ENCODE data around the gene TMEM63A.

TMEM63A gene

DNA sequence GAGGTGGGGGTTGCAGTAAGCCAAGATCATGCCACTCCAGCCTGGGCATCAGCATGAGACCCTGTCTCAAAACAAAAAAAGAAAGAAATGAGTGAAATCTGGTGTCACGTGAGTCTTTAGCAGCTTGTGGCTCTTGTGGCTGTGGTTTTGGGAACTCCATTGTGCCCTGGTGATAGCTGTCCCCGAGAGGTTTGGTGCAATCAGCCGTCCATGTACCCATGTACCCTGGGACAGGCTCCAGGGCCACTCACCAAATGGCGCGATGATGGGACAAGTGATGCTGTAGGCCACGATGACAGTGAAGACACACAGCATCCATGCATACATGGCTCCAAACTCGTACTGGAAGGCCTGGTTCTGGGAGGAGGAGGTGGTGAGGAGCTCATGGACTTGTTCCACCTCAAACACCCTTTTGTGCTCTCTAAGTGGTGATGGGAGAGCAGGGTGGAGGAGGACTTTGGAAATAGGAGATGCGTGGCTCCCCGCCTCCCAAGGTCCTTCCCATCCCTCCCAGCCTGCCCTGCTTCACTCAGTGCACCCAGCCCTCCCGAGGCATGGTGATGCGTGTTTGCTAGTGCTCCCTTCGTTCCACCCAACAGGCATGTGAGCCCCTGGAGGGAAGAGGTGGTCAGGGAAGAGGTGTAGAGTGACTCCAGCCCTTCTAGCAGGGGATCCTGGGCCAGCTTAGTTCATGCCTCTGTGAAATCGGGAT lies 29.6 kb downstream of the TMEM63A start:
- no peak overlapping the region for H3K27ac ChIP-seq (ENCODE audit: low read length)
- H3K36me3 ChIP-seq (ENCODE audit: control insufficient read depth, insufficient read depth, low read length): peaks cover 26% of the 10 kb centered on the region
- H3K4me1 ChIP-seq (ENCODE audit: control insufficient read depth, insufficient read depth, low read length): no peaks in the 10 kb centered on the region
- H3K27me3 ChIP-seq (ENCODE audit: control insufficient read depth, insufficient read depth, low read length): no peaks in the 10 kb centered on the region
- whole genome bisulfite sequencing (ENCODE audit: insufficient coverage, insufficient read length): no CpG with 5 or more reads among the region's 13 CpGs
- DNase-seq (ENCODE audit: low read depth, low spot score): no peak
- H3K4me3 ChIP-seq (ENCODE audit: low read length): no peak overlapping the region
- H3K9me3 ChIP-seq (ENCODE audit: control insufficient read depth, insufficient read depth, low read length): no peaks in the 10 kb centered on the region

DNA sequence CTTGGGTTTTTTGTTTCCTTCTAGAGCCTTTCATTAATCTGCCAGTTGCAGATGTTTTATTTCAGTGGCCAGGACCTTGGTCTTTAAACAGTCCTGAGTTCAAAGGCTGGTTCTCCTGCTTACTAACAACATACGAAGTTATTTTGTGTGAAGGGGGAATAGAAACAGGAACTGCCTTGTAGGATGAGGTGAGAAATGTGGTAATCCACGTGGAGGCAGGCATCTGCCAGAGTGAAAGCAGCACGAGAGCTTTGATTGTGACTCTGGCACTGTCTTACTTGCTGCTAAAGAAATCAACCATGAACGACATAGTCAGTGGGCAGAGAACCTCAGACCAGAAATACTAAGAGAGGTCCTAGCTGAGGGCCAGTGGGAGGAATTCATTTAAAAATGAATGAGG lies 30.4 kb downstream of the TMEM63A start:
- no peak for DNase-seq (ENCODE audit: low read depth, low spot score)
- H3K27ac ChIP-seq (ENCODE audit: low read length): no peak overlapping the region
- H3K27me3 ChIP-seq (ENCODE audit: control insufficient read depth, insufficient read depth, low read length): no peaks in the 10 kb centered on the region
- WGBS (ENCODE audit: insufficient coverage, insufficient read length): no CpG with 5 or more reads among the region's 4 CpGs
- H3K4me1 ChIP-seq (ENCODE audit: control insufficient read depth, insufficient read depth, low read length): no peaks in the 10 kb centered on the region
- H3K9me3 ChIP-seq (ENCODE audit: control insufficient read depth, insufficient read depth, low read length): no peaks in the 10 kb centered on the region
- H3K4me3 ChIP-seq (ENCODE audit: low read length): no peak overlapping the region
- H3K36me3 ChIP-seq (ENCODE audit: control insufficient read depth, insufficient read depth, low read length): peaks cover 28% of the 10 kb centered on the region

DNA sequence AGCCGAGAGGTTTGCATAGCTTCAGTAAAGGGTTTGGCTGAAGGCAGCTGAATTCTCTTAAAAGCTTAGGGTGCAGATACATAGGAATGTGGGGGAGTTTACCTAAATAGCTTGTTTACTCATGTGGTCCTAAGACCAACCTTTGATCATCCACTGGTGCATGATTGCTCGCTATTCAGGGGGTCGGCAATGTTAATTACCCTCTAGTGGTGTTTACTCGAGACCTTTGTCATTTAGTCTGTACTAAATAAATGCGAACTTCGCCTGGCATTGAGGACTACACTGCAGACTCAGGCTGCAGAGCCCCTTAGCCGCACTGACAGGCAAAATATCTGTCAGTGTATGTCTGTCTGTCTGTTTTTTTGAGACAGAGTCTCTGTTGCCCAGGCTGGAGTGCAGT lies 31.8 kb downstream of the TMEM63A start:
- Histone ChIP-seq H3K9me3 (ENCODE audit: control insufficient read depth, insufficient read depth, low read length) (no peaks in the 10 kb centered on the region), H3K27ac (ENCODE audit: low read length) (no peak overlapping the region), H3K36me3 (ENCODE audit: control insufficient read depth, insufficient read depth, low read length) (peaks cover 33% of the 10 kb centered on the region)

DNA sequence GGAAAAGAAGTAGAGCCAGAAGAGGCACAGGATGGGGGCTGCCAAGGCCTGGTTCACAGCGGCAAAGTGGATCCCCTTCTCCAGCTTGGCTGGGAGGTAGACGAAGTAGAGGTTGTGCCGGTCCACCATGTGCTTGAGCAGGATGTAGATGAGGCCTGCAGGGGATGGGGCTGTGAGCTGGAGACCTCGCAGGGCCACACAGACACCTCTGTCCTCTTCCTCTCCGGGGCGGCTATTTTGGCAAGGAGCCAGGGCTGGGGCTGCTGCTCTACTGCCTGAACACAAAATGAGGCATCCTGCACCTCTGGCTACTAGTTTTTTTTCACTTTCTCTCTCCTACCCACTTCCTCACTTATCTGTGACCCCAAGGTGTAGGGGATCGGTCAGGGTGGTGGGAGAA lies 32.3 kb downstream of the TMEM63A start:
- Histone ChIP-seq H3K27me3 (ENCODE audit: control insufficient read depth, insufficient read depth, low read length) (no peaks in the 10 kb centered on the region), H3K36me3 (ENCODE audit: control insufficient read depth, insufficient read depth, low read length) (peaks cover 33% of the 10 kb centered on the region), H3K27ac (ENCODE audit: low read length) (no peak overlapping the region), H3K4me3 (ENCODE audit: low read length) (no peak overlapping the region), H3K9me3 (ENCODE audit: control insufficient read depth, insufficient read depth, low read length) (no peaks in the 10 kb centered on the region), H3K4me1 (ENCODE audit: control insufficient read depth, insufficient read depth, low read length) (peaks cover 6% of the 10 kb centered on the region)
- no CpG with 5 or more reads among the region's 7 CpGs for WGBS (ENCODE audit: insufficient coverage, insufficient read length)
- no peak for DNase-seq (ENCODE audit: low read depth, low spot score)

More for the DNA sequence above, 31.8 kb downstream of the TMEM63A start:
- H3K27me3 ChIP-seq (ENCODE audit: control insufficient read depth, insufficient read depth, low read length): no peaks in the 10 kb centered on the region
- no peak overlapping the region for H3K4me3 ChIP-seq (ENCODE audit: low read length)
- DNase-seq (ENCODE audit: low read depth, low spot score): no peak
- no CpG with 5 or more reads among the region's 7 CpGs for WGBS (ENCODE audit: insufficient coverage, insufficient read length)
- H3K4me1 ChIP-seq (ENCODE audit: control insufficient read depth, insufficient read depth, low read length): peaks cover 5% of the 10 kb centered on the region

DNA sequence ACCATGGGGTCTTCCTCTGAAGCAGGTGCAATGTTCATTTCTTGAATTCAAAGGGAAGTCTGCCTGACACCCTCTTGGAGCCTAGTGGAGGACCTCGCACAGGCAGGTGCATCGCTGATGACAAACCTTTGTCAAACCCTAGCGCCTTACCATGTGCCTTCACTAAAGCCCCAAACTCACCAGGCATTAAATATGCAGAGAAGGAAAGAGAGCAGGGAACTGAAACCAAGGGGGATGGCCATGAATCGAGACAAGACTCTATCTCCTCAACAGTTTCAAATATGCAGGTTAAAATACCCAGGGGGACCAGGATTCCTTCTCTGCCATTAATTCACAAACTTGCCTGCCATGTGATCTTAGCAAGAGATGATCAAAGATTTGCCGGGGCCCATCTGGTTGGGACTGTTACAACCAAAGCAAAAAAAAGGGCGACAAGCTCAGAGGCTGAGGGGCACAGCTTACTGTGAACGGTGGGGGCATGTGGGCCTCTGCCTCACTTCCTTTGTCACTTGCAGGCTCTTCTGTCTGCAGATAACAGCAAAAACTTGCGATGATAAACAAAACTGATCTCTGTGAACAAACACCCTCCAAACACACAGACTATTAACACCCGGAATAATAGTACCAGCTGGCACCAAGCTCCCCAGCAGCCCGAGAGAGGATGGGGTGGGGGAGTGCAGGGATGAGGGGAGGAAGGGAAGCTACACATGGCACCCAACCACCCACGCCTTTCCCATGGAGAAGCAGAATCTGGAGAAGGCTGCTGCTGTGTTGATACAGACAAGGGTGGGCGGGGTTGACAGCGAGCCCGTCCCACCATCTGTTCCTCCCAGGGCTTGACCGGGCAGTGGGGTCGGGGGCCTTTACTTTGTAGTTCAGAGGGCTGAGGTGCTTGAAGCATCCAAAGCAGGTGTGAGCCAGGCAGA lies 33.9 kb downstream of the TMEM63A start:
- no peaks in the 10 kb centered on the region for H3K9me3 ChIP-seq (ENCODE audit: control insufficient read depth, insufficient read depth, low read length)
- H3K27ac ChIP-seq (ENCODE audit: low read length): no peak overlapping the region
- no peaks in the 10 kb centered on the region for H3K27me3 ChIP-seq (ENCODE audit: control insufficient read depth, insufficient read depth, low read length)
- H3K36me3 ChIP-seq (ENCODE audit: control insufficient read depth, insufficient read depth, low read length): peaks cover 29% of the 10 kb centered on the region
- peaks cover 6% of the 10 kb centered on the region for H3K4me1 ChIP-seq (ENCODE audit: control insufficient read depth, insufficient read depth, low read length)
- no peak overlapping the region for H3K4me3 ChIP-seq (ENCODE audit: low read length)
- no peak for DNase-seq (ENCODE audit: low read depth, low spot score)
- WGBS (ENCODE audit: insufficient coverage, insufficient read length): no CpG with 5 or more reads among the region's 16 CpGs

DNA sequence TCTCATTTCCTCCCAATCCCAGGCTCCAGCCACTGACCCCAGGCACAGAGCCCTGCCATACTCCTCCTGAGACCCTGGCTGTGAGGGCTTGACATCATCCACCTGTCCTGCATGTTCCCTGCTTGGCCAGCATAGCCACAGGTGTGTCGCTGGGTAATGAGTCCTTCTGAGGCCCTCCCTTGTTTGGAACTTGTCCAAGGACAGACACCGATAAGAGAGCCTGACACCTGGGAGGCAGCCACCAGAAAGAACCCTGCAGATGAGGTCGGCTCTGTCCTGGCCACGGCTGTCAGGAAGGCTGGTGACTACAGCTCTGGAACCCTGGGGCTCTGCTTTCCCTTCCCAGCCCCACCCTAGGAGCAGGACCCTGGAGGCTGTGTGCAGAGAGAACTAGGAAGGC lies 34.6 kb downstream of the TMEM63A start:
- no peak overlapping the region for H3K27ac ChIP-seq (ENCODE audit: low read length)

DNA sequence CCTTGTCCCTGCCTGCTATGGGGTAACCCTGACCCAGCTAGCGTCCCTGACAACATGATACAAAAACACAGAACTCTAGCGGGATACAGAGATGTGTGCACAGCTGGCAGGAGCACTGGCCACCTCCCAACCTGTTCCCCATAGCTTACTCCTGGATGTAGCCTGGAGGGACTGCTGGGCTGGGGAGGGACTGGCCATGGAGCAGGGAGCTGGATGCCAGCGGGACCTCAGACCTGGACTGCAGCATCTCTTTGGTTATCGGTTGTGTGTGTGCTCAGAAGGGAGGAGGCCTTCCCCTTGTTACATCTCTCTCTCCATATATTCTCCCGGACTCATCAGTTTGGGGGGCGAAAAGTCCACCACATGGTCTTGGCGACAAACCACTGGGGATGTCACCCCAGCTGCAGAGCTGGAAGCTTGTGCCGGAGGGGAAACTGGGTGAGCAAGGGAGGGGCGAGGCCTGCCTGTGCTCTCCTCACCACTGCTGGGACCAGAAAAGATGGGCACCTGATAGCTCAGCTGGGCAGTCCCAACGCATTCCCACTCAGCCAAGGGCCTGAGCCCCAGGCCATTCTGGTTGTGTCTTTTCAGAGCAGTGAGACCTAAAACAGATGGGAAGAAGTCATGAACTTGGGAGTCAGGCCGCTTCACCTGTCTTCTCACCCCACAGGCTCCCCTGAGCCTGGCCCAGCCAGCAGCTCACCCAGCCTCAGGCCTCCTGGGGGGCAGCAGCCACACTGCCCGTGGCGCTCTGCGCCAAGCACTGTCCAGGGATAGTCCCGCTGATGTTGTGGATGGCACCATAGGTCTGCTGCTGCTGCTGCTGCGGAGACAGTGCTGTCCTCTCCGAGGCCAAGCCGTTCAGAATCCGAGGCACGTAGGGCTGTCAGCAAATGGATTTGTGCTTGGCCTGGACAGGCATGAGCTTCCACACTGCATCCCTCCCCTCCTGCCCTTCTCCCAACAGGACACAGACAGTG lies 35.6 kb downstream of the TMEM63A start:
- H3K27me3 ChIP-seq (ENCODE audit: control insufficient read depth, insufficient read depth, low read length): no peaks in the 10 kb centered on the region
- H3K4me3 ChIP-seq (ENCODE audit: low read length): no peak overlapping the region
- H3K4me1 ChIP-seq (ENCODE audit: control insufficient read depth, insufficient read depth, low read length): peaks cover 6% of the 10 kb centered on the region
- DNase-seq (ENCODE audit: low read depth, low spot score): no peak
- no CpG with 5 or more reads among the region's 20 CpGs for WGBS (ENCODE audit: insufficient coverage, insufficient read length)
- no peaks in the 10 kb centered on the region for H3K9me3 ChIP-seq (ENCODE audit: control insufficient read depth, insufficient read depth, low read length)
- H3K36me3 ChIP-seq (ENCODE audit: control insufficient read depth, insufficient read depth, low read length): peaks cover 26% of the 10 kb centered on the region
- H3K27ac ChIP-seq (ENCODE audit: low read length): no peak overlapping the region

More for the DNA sequence above, 34.6 kb downstream of the TMEM63A start:
- Histone ChIP-seq H3K4me1 (ENCODE audit: control insufficient read depth, insufficient read depth, low read length) (peaks cover 6% of the 10 kb centered on the region), H3K27me3 (ENCODE audit: control insufficient read depth, insufficient read depth, low read length) (no peaks in the 10 kb centered on the region), H3K9me3 (ENCODE audit: control insufficient read depth, insufficient read depth, low read length) (no peaks in the 10 kb centered on the region), H3K4me3 (ENCODE audit: low read length) (no peak overlapping the region), H3K36me3 (ENCODE audit: control insufficient read depth, insufficient read depth, low read length) (peaks cover 27% of the 10 kb centered on the region)
- no peak for DNase-seq (ENCODE audit: low read depth, low spot score)
- no CpG with 5 or more reads among the region's 4 CpGs for WGBS (ENCODE audit: insufficient coverage, insufficient read length)

DNA sequence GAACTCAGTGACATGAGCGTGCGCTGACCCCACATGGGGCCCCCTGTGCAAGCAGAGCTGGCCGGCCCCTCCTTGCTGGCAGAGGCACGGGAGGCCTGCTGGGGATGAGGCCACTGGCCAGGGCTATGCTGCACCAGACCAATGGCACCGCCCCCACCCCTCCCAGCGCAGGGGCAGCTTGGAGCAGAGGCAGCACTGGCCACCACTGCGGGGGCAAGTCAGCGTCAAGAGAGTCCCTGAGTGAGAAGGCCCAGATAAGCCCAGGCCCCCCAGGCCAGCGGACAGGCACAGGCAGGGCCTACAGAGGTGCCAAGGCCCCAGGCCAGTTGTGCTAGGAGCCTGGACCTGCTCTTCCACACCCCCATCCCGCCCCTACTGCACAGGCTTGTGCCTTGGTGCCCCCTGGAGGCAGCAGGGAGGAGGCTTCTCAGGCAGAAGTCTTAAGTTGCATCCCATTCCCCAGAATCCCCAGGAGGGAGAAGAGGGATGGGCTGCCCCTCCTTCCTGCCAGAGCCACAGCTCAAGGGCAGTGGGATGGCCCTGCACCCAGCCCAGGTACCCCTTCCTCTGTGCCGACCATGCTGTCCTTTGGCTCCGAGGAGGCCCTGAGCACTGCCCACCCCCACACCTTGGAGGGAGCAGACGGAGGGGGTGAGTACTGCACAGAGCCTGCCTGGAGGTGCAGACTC lies 36.5 kb downstream of the TMEM63A start:
- Histone ChIP-seq H3K4me1 (ENCODE audit: control insufficient read depth, insufficient read depth, low read length) (peaks cover 6% of the 10 kb centered on the region), H3K4me3 (ENCODE audit: low read length) (no peak overlapping the region), H3K27me3 (ENCODE audit: control insufficient read depth, insufficient read depth, low read length) (no peaks in the 10 kb centered on the region), H3K36me3 (ENCODE audit: control insufficient read depth, insufficient read depth, low read length) (peaks cover 22% of the 10 kb centered on the region), H3K27ac (ENCODE audit: low read length) (no peak overlapping the region), H3K9me3 (ENCODE audit: control insufficient read depth, insufficient read depth, low read length) (no peaks in the 10 kb centered on the region)
- WGBS (ENCODE audit: insufficient coverage, insufficient read length): no CpG with 5 or more reads among the region's 13 CpGs
- DNase-seq (ENCODE audit: low read depth, low spot score): peak; percentile 84

DNA sequence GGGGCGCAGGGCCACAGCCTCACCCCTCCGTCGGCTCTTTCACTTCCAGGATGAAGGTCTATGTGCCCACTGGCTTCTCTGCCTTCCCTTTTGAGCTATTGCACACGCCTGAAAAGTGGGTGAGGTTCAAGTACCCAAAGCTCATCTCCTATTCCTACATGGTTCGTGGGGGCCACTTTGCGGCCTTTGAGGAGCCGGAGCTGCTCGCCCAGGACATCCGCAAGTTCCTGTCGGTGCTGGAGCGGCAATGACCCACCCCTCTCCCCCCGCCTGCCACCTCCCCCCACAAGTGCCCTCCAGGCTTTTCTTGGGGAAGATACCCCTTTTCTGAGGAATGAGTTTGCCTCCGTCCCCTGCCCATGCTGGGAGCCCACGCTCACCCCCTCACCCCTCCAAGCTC lies 37.1 kb downstream of the TMEM63A start:
- Histone ChIP-seq H3K9me3 (ENCODE audit: control insufficient read depth, insufficient read depth, low read length) (no peaks in the 10 kb centered on the region), H3K36me3 (ENCODE audit: control insufficient read depth, insufficient read depth, low read length) (peaks cover 22% of the 10 kb centered on the region), H3K4me3 (ENCODE audit: low read length) (no peak overlapping the region), H3K27me3 (ENCODE audit: control insufficient read depth, insufficient read depth, low read length) (no peaks in the 10 kb centered on the region), H3K4me1 (ENCODE audit: control insufficient read depth, insufficient read depth, low read length) (peaks cover 6% of the 10 kb centered on the region), H3K27ac (ENCODE audit: low read length) (no peak overlapping the region)
- DNase-seq (ENCODE audit: low read depth, low spot score): no peak
- WGBS (ENCODE audit: insufficient coverage, insufficient read length): no CpG with 5 or more reads among the region's 14 CpGs
